ENCODE measurements around the gene CAMK1D. TPM values are rescaled to one million over a fixed set of nuclear protein-coding genes. Genes with fewer than 3 reads are reported as not detected.

CAMK1D gene
- total RNA-seq, 2 experiments from 2014 or later = 3.4 to 4.2 TPM

DNA sequence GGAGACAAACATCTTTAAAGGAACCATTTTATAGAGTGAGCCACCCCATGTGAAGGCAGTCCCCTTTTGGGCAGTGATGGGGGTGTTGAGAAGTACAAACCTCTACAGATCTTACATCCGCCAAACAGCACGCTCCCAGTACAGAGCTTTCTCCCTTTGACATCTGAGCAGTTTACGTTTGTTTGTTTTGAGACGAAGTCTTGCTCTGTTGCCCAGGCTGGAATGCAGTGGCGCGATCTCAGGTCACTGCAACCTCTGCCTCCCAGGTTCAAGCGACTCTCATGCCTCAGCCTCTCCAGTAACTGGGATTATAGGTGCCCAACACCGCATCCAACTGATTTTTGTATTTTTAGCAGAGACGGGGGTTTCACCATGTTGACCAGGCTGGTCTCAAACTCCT, 523.2 kb downstream of the CAMK1D start:
- no peaks in the 10 kb centered on the region for H3K27me3 Mint-ChIP-seq (ENCODE audit: low read depth)
- ChIA-PET POLR2A (no interaction called here), CTCF (no interaction called here)
- no peaks in the 10 kb centered on the region for H3K4me1 Mint-ChIP-seq (ENCODE audit: low read depth)
- no peak for ATAC-seq
- H3K9me3 Mint-ChIP-seq (ENCODE audit: insufficient read depth) = no peaks in the 10 kb centered on the region
- no peaks in the 10 kb centered on the region for H3K36me3 Mint-ChIP-seq (ENCODE audit: low read depth)
- no peak overlapping the region for H3K27ac Mint-ChIP-seq
- no peak for DNase-seq
- H3K4me3 Mint-ChIP-seq = no peak overlapping the region

DNA sequence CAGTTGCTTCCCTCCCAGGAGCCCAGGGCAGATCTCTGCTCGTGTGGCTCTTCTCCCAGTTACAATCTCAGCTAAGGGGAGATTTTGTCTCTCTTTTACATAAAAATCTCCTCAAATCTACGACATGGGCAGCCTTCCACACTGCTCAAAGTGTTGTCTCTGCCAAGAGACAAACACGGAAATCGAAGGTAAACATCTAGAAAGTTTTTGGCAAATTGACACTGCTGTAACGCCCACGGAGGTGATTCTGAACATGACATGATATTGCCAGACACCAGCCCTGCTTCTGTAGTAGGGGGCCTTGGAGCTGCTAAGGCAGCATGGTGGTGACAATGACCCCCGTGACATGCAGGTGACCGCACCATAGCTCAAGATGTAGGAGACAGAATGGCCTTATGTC, 523.8 kb downstream of the CAMK1D start:
- DNase-seq = no peak

DNA sequence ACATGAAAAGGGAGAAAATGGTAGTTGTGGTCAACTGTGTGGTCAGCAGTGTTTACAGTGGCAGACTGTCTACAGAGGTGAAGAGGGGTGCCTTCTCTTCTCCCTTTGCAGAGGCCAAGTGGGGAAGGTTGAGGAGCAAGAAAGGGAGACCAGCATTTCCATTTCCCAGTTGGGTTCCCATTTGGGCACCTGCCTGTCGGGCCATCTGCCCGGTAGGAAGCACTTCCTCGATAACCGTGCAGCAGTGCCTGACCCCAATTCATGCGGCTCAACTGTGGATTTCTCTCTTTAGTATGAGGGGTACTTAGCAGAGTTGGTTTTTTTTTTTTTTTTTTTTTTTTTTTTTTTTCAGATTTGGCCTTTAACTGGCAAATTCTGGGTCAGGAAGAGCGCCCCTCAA, 525.2 kb downstream of the CAMK1D start:
- H3K36me3 Mint-ChIP-seq (ENCODE audit: low read depth) = no peaks in the 10 kb centered on the region
- CTCF ChIA-PET = no interaction called here
- peaks cover 2% of the 10 kb centered on the region for H3K27me3 Mint-ChIP-seq (ENCODE audit: low read depth)
- H3K4me1 Mint-ChIP-seq (ENCODE audit: low read depth) = no peaks in the 10 kb centered on the region
- no peak for ATAC-seq
- H3K27ac Mint-ChIP-seq = no peak overlapping the region
- H3K9me3 Mint-ChIP-seq (ENCODE audit: insufficient read depth) = no peaks in the 10 kb centered on the region
- no peak for DNase-seq
- POLR2A ChIA-PET = no interaction called here
- no peak overlapping the region for H3K4me3 Mint-ChIP-seq

More for the DNA sequence above, 523.8 kb downstream of the CAMK1D start:
- no peak overlapping the region for H3K4me3 Mint-ChIP-seq
- no peaks in the 10 kb centered on the region for H3K27me3 Mint-ChIP-seq (ENCODE audit: low read depth)
- POLR2A ChIA-PET = no interaction called here
- no peak for ATAC-seq
- CTCF ChIA-PET = no interaction called here
- no peaks in the 10 kb centered on the region for H3K36me3 Mint-ChIP-seq (ENCODE audit: low read depth)
- H3K4me1 Mint-ChIP-seq (ENCODE audit: low read depth) = no peaks in the 10 kb centered on the region
- no peak overlapping the region for H3K27ac Mint-ChIP-seq
- H3K9me3 Mint-ChIP-seq (ENCODE audit: insufficient read depth) = no peaks in the 10 kb centered on the region

DNA sequence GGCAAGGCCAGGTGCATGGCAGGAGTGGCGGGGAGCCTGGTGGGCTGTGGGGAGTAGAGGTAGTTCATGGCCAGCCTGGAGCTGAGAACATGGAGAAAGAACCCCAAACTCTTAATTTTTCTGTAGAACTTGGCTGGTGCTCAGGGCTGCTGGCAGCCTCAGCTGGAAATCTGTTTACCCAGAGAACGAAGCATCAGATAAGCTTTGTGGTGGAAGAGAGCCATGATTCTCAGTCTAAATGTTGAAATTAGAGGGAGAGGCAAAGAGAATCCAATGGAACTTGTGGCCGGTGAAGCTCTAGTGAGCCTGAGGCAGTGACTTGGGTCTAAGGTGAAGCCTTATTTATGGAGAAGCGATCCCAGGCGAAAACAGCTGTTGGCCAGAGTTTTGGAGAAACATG, 525.8 kb downstream of the CAMK1D start:
- H3K4me3 Mint-ChIP-seq = no peak overlapping the region
- peaks cover 6% of the 10 kb centered on the region for H3K27me3 Mint-ChIP-seq (ENCODE audit: low read depth)
- no peak for ATAC-seq
- H3K36me3 Mint-ChIP-seq (ENCODE audit: low read depth) = no peaks in the 10 kb centered on the region
- no peaks in the 10 kb centered on the region for H3K9me3 Mint-ChIP-seq (ENCODE audit: insufficient read depth)
- ChIA-PET POLR2A (interaction anchor here (1.5 kb wide), 1 partner anchor 27 kb away, joined by 3 read pairs; no protein-coding TSS in a partner anchor), CTCF (no interaction called here)
- no peaks in the 10 kb centered on the region for H3K4me1 Mint-ChIP-seq (ENCODE audit: low read depth)
- DNase-seq = no peak
- no peak overlapping the region for H3K27ac Mint-ChIP-seq

DNA sequence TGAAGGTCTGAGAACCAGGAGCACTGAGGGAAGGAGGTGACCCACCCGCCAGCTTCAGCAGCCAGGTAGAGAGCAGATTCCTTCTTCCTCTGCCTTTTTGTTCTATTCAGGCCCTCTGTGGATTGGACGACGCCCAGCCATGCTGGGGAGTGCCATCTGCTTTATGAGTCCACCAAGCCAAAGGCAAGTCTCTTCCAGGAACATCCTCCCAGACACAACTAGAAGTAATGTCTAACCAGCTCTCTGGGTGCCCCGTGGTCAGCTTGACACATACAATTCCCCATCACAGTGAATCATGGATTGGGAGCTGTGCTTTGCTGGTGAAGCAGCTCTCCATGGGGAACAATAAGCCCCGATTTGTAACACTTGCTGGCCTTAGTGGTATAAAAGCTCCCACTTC, 526.9 kb downstream of the CAMK1D start:
- POLR2A ChIA-PET = interaction anchor here (1.5 kb wide), 1 partner anchor 26 kb away, joined by 3 read pairs; no protein-coding TSS in a partner anchor
- H3K36me3 Mint-ChIP-seq (ENCODE audit: low read depth) = no peaks in the 10 kb centered on the region

DNA sequence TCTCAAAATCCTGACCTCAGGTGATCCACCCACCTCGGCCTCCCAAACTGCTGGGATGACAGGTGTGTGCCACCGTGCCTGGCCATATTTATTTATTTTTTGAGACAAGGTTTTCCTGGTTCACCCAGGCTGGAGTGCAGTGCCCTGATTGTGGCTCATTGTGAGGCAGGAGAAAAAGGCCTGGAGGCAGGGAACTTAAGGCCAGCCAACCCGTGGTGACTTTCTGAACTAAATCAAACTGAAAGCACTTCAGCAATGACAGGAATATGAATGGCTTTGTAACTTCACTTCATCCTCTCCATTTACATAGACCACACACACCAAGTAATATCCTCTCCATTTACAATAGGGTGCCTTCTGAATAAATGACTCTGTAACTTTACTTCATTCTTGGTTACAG, 527.8 kb downstream of the CAMK1D start:
- no peak for ATAC-seq
- Mint-ChIP-seq H3K36me3 (ENCODE audit: low read depth) (no peaks in the 10 kb centered on the region), H3K4me1 (ENCODE audit: low read depth) (no peaks in the 10 kb centered on the region), H3K27ac (no peak overlapping the region), H3K27me3 (ENCODE audit: low read depth) (peaks cover 8% of the 10 kb centered on the region), H3K9me3 (ENCODE audit: insufficient read depth) (no peaks in the 10 kb centered on the region), H3K4me3 (no peak overlapping the region)
- ChIA-PET POLR2A (no interaction called here), CTCF (no interaction called here)
- DNase-seq = no peak

More for the DNA sequence above, 526.9 kb downstream of the CAMK1D start:
- CTCF ChIA-PET = no interaction called here
- Mint-ChIP-seq H3K27ac (no peak overlapping the region), H3K9me3 (ENCODE audit: insufficient read depth) (no peaks in the 10 kb centered on the region), H3K4me3 (no peak overlapping the region), H3K4me1 (ENCODE audit: low read depth) (no peaks in the 10 kb centered on the region), H3K27me3 (ENCODE audit: low read depth) (peaks cover 6% of the 10 kb centered on the region)
- ATAC-seq (no peak), DNase-seq (no peak)

DNA sequence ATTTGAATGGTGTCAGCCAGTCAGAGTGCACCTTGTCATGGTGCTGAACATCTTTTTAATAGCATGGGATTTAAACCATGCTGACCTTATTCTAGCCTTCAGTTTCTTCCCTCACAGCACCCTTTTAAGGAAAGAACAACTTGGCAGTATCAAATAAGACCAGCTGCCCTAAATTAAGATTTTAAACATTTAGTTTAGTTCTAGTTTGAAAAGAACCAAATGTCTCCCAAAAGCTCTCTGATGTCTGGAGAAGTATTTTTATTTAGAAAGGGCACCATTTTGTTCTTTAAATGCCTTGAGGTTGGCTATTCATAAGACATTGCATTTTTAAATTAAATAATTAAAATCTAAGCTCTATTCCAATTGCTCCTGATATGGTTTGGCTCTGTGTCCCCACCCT, 531.1 kb downstream of the CAMK1D start:
- no peak overlapping the region for H3K4me3 Mint-ChIP-seq
- ChIA-PET CTCF (no interaction called here), POLR2A (no interaction called here)
- no peak overlapping the region for H3K27ac Mint-ChIP-seq
- no peak for ATAC-seq
- no peak for DNase-seq
- peaks cover 13% of the 10 kb centered on the region for H3K27me3 Mint-ChIP-seq (ENCODE audit: low read depth)
- no peaks in the 10 kb centered on the region for H3K4me1 Mint-ChIP-seq (ENCODE audit: low read depth)
- no peaks in the 10 kb centered on the region for H3K36me3 Mint-ChIP-seq (ENCODE audit: low read depth)
- no peaks in the 10 kb centered on the region for H3K9me3 Mint-ChIP-seq (ENCODE audit: insufficient read depth)

DNA sequence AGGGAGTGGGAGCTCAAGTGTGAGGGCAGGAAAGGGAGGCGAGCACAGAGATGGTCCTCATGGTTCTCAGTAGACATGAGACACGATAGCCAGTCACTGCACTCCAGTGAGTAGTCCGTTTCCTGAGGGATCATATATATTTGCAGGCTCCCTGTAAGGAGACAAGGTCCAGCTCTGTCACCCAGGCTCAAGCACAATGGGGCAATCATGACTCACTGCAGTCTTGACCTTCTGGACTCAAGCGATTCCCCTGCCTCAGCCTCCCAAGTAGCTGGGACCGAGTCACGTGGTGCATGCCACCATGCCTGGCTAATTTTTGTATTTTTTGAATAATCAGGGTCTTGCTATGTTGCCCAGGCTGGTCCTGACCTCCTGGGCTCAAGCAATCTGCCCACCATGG, 535.5 kb downstream of the CAMK1D start:
- ChIA-PET POLR2A (no interaction called here), CTCF (interaction anchor here (1.9 kb wide), 1 partner anchor 17 kb away, joined by 4 read pairs; no protein-coding TSS in a partner anchor)
- Mint-ChIP-seq H3K4me1 (ENCODE audit: low read depth) (no peaks in the 10 kb centered on the region), H3K4me3 (no peak overlapping the region), H3K36me3 (ENCODE audit: low read depth) (no peaks in the 10 kb centered on the region), H3K27me3 (ENCODE audit: low read depth) (peaks cover 8% of the 10 kb centered on the region), H3K9me3 (ENCODE audit: insufficient read depth) (no peaks in the 10 kb centered on the region), H3K27ac (no peak overlapping the region)
- ATAC-seq (no peak), DNase-seq (no peak)

Small RNA genes lying within 50 kb of the gene (microRNA-seq; reads per million reads assigned to microRNA genes)
- gene MIR4480 = not detected
- gene MIR4481 = not detected
- not detected for gene MIR548Q

Other genes starting within 250 kb of the CAMK1D start
- gene SEC61A2, start 219.9 kb upstream of the CAMK1D start, total RNA-seq = 1 to 10 TPM; 9.1 to 9.7 TPM
- 10 to 100 TPM; 94.8 to 97.8 TPM for gene NUDT5, start 153.7 kb upstream of the CAMK1D start, total RNA-seq
- 100 to 1,000 TPM in 1 of 2 experiments, 10 to 100 TPM in 1; 99.0 to 102 TPM for gene CDC123, start 153.4 kb upstream of the CAMK1D start, total RNA-seq

Measured in activated CD8-positive, alpha-beta T cell treated with anti-CD3 and anti-CD28 coated beads, Interleukin-2, amount 10 ng/mL, durations not matched to agents 7 days and 5 days (primary cell).